Calu3 (cell line): ENCODE data around the gene POLA2. TPM values are rescaled to one million over a fixed set of nuclear protein-coding genes. Genes with fewer than 3 reads are reported as not detected.
"Not testable (repeated sequence)": the region's sequence is repeated elsewhere in the genome, so short reads cannot be mapped to it uniquely, and the experiment has no call there.

Experiments used
- BruUV-seq: library from RNA; stranded (reverse); fragments of 400-500 nt; replicated peaks from 2 replicates; lab custom pipeline; 2021; lab: Mats Ljungman, UMichigan
- CTCF ChIA-PET: fragments of 300-600 bp; sonication (Branson Sonifier 250); formaldehyde crosslinking; loops from one replicate; lab custom pipeline; 2022; ENCODE audit warnings: antibody characterized with exemption; lab: Charles Lee
- DNase-seq: peaks from one replicate; pipeline ENCODE4 v3.0.0; 2022
- H3K27ac Mint-ChIP-seq: one replicate; pipeline ENCODE4 v1.8.0; 2022; ENCODE audit warnings: mixed read lengths; ENCODE audit not compliant: unreplicated experiment
- H3K27me3 Mint-ChIP-seq: one replicate; pipeline ENCODE4 v1.8.0; 2022; ENCODE audit warnings: mixed read lengths; ENCODE audit not compliant: unreplicated experiment
- H3K36me3 Mint-ChIP-seq: one replicate; pipeline ENCODE4 v1.8.0; 2022; ENCODE audit warnings: mild to moderate bottlenecking, moderate library complexity, mixed read lengths; ENCODE audit not compliant: insufficient read depth, unreplicated experiment
- H3K4me1 Mint-ChIP-seq: one replicate; pipeline ENCODE4 v1.8.0; 2022; ENCODE audit warnings: mild to moderate bottlenecking, low read depth, mixed read lengths; ENCODE audit not compliant: unreplicated experiment
- H3K4me3 Mint-ChIP-seq: one replicate; pipeline ENCODE4 v1.8.0; 2022; ENCODE audit warnings: mild to moderate bottlenecking, low read depth, moderate library complexity, mixed read lengths; ENCODE audit not compliant: unreplicated experiment
- H3K9me3 Mint-ChIP-seq: one replicate; pipeline ENCODE4 v1.8.0; 2022; ENCODE audit warnings: low read depth, mixed read lengths; ENCODE audit not compliant: unreplicated experiment
- intact Hi-C: fragments of 100-400 bp; cut with micrococcal nuclease; formaldehyde crosslinking; loops from one replicate; pipeline ENCODE4 v1.10.0; 2022; ENCODE audit not compliant: unreplicated experiment
- total RNA-seq: library from RNA; stranded (reverse); gene quantifications from 2 replicates; pipeline ENCODE4 v1.2.3, GENCODE V29; 2022
- TF ChIP-seq, protein P1 (sequence below): fragments of 200-600 bp; IDR thresholded peaks from one replicate; pipeline ENCODE4 v1.8.0; 2022; ENCODE audit warnings: antibody characterized with exemption; ENCODE audit not compliant: unreplicated experiment

POLA2 gene
- total RNA-seq, 1 experiment from 2014 or later, result 40.4 TPM

DNA sequence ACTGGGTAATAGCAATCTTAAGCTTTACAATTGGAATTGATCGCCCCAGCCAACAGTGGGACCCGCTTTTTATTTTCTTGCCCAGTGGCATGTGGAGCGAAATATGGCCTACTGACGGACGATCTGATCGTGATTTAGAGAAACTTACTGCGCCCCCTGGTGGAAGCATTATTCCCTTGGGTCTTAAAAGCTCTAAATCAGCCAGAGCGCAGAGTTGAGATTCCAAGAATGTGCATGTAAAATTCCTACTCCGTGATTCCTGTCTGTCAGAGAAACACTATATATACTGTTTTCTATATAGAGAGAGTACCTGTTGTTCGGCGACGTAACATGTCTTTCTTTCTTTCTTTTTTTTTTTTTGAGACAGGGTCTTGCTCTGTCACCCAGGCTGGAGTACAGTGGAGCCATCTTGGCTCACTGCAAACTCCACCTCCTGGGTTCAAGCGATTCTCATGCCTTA, 68.2 kb downstream of the POLA2 start:
- TF ChIP-seq, protein P1, sequence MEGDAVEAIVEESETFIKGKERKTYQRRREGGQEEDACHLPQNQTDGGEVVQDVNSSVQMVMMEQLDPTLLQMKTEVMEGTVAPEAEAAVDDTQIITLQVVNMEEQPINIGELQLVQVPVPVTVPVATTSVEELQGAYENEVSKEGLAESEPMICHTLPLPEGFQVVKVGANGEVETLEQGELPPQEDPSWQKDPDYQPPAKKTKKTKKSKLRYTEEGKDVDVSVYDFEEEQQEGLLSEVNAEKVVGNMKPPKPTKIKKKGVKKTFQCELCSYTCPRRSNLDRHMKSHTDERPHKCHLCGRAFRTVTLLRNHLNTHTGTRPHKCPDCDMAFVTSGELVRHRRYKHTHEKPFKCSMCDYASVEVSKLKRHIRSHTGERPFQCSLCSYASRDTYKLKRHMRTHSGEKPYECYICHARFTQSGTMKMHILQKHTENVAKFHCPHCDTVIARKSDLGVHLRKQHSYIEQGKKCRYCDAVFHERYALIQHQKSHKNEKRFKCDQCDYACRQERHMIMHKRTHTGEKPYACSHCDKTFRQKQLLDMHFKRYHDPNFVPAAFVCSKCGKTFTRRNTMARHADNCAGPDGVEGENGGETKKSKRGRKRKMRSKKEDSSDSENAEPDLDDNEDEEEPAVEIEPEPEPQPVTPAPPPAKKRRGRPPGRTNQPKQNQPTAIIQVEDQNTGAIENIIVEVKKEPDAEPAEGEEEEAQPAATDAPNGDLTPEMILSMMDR, result peak; percentile 69
- Mint-ChIP-seq H3K27ac (peak overlapping the region; percentile 83), H3K4me1 (peaks cover 13% of the 10 kb centered on the region), H3K36me3 (peaks cover 61% of the 10 kb centered on the region), H3K27me3 (no peaks in the 10 kb centered on the region), H3K9me3 (no peaks in the 10 kb centered on the region), H3K4me3 (no peak overlapping the region)
- intact Hi-C loops, result loop anchor here (1.0 kb wide), 1 partner anchor 55 kb away; no protein-coding TSS in a partner anchor
- DNase-seq, result peak; percentile 87
- CTCF ChIA-PET, result interaction anchor here (0.6 to 2.7 kb wide), 6 partner anchors 14 to 565 kb away, joined by 3 to 59 read pairs (median 6); no protein-coding TSS in a partner anchor
- BruUV-seq, result no TSS peak

DNA sequence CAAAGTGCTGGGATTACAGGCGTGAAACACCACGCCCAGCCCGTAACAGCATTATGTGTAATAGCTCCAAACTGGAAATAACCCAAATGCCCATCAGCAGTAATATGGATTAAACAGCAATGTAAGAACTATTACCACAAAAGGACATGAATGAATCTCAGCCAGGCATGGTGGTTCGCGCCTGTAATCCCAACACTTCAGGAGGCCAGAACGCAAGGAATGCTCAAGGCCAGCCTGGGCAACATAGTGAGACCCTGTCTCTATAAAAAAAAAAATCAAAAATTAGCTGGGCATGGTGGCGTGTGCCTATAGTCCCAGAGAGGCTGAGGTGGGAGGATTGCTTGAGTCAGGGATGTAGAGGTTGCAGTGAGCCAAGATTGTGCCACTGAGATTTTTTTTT, 68.8 kb downstream of the POLA2 start:
- DNase-seq, result no peak
- Mint-ChIP-seq H3K27ac (no peak overlapping the region), H3K4me1 (peaks cover 18% of the 10 kb centered on the region), H3K36me3 (peaks cover 58% of the 10 kb centered on the region), H3K9me3 (no peaks in the 10 kb centered on the region), H3K4me3 (no peak overlapping the region), H3K27me3 (no peaks in the 10 kb centered on the region)
- intact Hi-C loops, result loop anchor here (1.0 kb wide), 1 partner anchor 55 kb away; no protein-coding TSS in a partner anchor
- no TSS peak for BruUV-seq
- TF ChIP-seq, protein P1, result no peak
- CTCF ChIA-PET, result interaction anchor here (0.6 to 4.3 kb wide), 6 partner anchors 14 to 614 kb away, joined by 3 to 61 read pairs (median 21); no protein-coding TSS in a partner anchor

DNA sequence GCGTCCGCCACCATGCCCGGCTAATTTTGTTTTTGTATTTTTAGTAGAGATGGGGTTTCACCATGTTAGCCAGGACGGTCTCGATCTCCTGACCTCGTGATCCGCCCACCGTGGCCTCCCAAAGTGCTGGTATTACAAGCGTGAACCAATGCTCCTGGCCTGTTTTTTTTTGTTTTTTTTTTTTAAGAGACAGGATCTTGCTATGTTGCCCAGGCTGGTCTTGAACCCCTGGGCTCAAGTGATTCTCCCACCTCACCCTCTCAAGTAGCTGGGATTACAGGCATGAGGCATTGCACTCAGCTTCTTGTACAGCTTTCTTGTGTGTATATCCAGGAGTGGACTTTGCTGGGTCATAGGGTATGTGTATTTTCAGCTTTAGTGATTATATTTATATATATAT, 70.8 kb downstream of the POLA2 start:
- H3K4me3 Mint-ChIP-seq, H3K9me3 Mint-ChIP-seq, H3K27me3 Mint-ChIP-seq, intact Hi-C loops, BruUV-seq, H3K27ac Mint-ChIP-seq, DNase-seq: not testable (repeated sequence)
- CTCF ChIA-PET, result interaction anchor here (0.7 to 4.3 kb wide), 3 partner anchors 9 to 243 kb away, joined by 3 to 61 read pairs (median 5); a partner anchor contains a TSS
- Mint-ChIP-seq H3K4me1 (peaks cover 18% of the 10 kb centered on the region), H3K36me3 (peaks cover 55% of the 10 kb centered on the region)

DNA sequence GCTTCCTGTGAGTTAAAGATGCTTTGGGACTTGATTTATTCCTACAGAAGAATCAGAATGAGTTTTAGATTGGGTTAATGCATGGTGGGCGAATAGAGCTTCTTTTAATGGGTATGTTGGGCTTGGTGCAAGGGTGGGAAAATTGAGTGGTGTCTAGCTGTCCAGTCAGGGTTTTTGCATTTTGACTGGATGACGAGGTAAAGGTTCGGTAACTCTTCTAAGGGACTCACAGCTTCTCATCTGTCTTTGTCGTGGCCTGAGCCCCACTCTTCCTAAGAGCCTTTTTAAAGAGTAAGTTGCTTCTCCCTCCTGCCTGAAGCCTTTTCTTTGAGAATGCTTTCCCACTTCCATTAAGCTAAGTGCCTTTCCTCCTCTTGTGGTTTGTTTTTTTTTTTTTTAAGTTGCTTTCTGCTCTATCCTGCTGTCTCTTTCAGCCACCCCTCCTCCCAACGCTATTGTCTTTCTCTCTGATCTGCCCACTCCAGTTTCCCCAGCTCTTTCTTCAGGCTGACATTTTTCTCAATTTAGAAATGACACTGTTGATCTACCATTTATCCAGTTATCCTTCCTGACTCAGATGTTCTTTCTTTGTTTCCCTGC, 73.0 kb downstream of the POLA2 start:
- peak overlapping the region; percentile 2 for H3K27ac Mint-ChIP-seq
- intact Hi-C loops, result no loop called here
- peaks cover 35% of the 10 kb centered on the region for H3K36me3 Mint-ChIP-seq
- no peak for DNase-seq
- CTCF ChIA-PET, result interaction anchor here (0.7 to 4.3 kb wide), 5 partner anchors 15 to 60 kb away, joined by 3 to 61 read pairs (median 4); no protein-coding TSS in a partner anchor
- no peaks in the 10 kb centered on the region for H3K27me3 Mint-ChIP-seq
- BruUV-seq, result no TSS peak
- H3K4me1 Mint-ChIP-seq, result peaks cover 22% of the 10 kb centered on the region
- peak overlapping the region; percentile 86 for H3K4me3 Mint-ChIP-seq
- TF ChIP-seq, protein P1, result no peak
- no peaks in the 10 kb centered on the region for H3K9me3 Mint-ChIP-seq
